K562 (cell line): ENCODE data around the gene PHLDB1. TPM values are rescaled to one million over a fixed set of nuclear protein-coding genes. Genes with fewer than 3 reads are reported as not detected.
A peak's percentile ranks its signal among the peaks of the same experiment; 100 is the strongest.

Experiments
- CHD7 ChIP-seq: fragments of 200-600 bp; sonication (generic); IDR thresholded peaks from one replicate; pipeline ENCODE4 v1.6.1; 2012; ENCODE audit warnings: mild to moderate bottlenecking, low read depth, low read length, inconsistent platforms
- DACH1 ChIP-seq: fragments of 450-650 bp; IDR thresholded peaks from 2 replicates; pipeline ENCODE4 v1.6.1; 2018; ENCODE audit not compliant: partially characterized antibody
- MITF ChIP-seq: IDR thresholded peaks from 2 replicates; pipeline ENCODE4 v1.6.1; 2014; ENCODE audit warnings: antibody characterized with exemption
- SIN3A ChIP-seq, 2 experiments: fragments of 150-350 bp in 1 of 2; IDR thresholded peaks; 2 replicates each; pipeline ENCODE4 v1.6.1; 2011 to 2016; ENCODE audit warnings: borderline replicate concordance in 2 of 2, low read depth in 2 of 2, low read length in 2 of 2, mild to moderate bottlenecking in 2 of 2, moderate library complexity in 2 of 2; ENCODE audit not compliant: control insufficient read depth in 1 of 2
- SMAD2 ChIP-seq: fragments of 150-350 bp; IDR thresholded peaks from 2 replicates; pipeline ENCODE4 v1.6.1; 2014; ENCODE audit warnings: low read depth, mild to moderate bottlenecking, low read length
- SMARCA5 ChIP-seq: fragments of 450-650 bp; IDR thresholded peaks from 2 replicates; pipeline ENCODE4 v1.6.1; 2016
- polyA plus RNA-seq, 8 experiments: library from polyadenylated mRNA; depleted of rRNA in 4 of 8; stranded (reverse) in 5 of 8; unstranded in 3 of 8; fragments of >200 nt; fragmentation: Nextera tagmentation in 2 of 8; fragmentation: Illumina TruSeq in 1 of 8; extraction: Ambion mirVana in 2 of 8; extraction: Trizol in 1 of 8; gene quantifications; 2 replicates each; pipeline versions ENCODE4 v1.2.1 to v1.2.3, GENCODE V29; 2011 to 2014; ENCODE audit warnings: inconsistent platforms in 1 of 8, missing spikeins in 1 of 8
- total RNA-seq, 7 experiments: library from RNA; depleted of rRNA in 6 of 7; stranded (reverse); fragments of >200 nt in 6 of 7; fragmentation: Illumina TruSeq in 2 of 7; extraction: Trizol in 2 of 7; gene quantifications; 2 replicates each; pipeline versions ENCODE4 v1.2.1 to v1.2.3, GENCODE V29; 2011 to 2021; ENCODE audit warnings: low replicate concordance in 1 of 7

PHLDB1 gene
- total and polyA plus RNA-seq, 9 of the 15 experiments (the other 6 are each of a cell fraction or from before 2014, with no cell fraction given), result 2.0 to 28.7 (median 16.2) TPM

- TF ChIP-seq CHD7 (no peak), SMARCA5 (0 out of 2 replicates have a peak, but pooled peaks have one; percentile 26), SIN3A (IDR thresholded peaks at IDR 0.05; ENCODE audit: borderline replicate concordance in 2 of 2, control insufficient read depth in 1 of 2, low read depth in 2 of 2, low read length in 2 of 2) (0 out of 4 replicates have a peak, but pooled peaks of 1 of the 2 experiments have one; percentile 19), MITF (no peak), SMAD2 (no peak), DACH1 (peak; percentile 78)
Measured at GRCh38 chr11:118605116-118605867, 2.1 kb upstream of the PHLDB1 start (continued).
